ENCODE measurements around the gene UQCR11. TPM values are rescaled to one million over a fixed set of nuclear protein-coding genes. Genes with fewer than 3 reads are reported as not detected.

The UQCR11 gene
- polyA plus RNA-seq, 1 donor (not counting 4 experiments of a cell fraction or from before 2014, with no cell fraction given): 327 TPM

- Histone ChIP-seq H3K4me3 (ENCODE audit: control insufficient read depth in 2 of 3, extremely low read depth in 1 of 3, insufficient read depth in 2 of 3, low read depth in 1 of 3, low read length in 3 of 3) (no peak overlapping the region), H3K9ac (ENCODE audit: control insufficient read depth, extremely low read depth, insufficient read depth, low read length) (no peak overlapping the region), H3K9me1 (ENCODE audit: control insufficient read depth, extremely low read depth, insufficient read depth, low read length) (no peaks in the 10 kb centered on the region), H3K4me1 (ENCODE audit: control insufficient read depth, extremely low read depth, insufficient read depth, low read length) (no peaks in the 10 kb centered on the region), H3K27me3 (ENCODE audit: control insufficient read depth, extremely low read depth, insufficient read depth, low read length) (no peaks in the 10 kb centered on the region), H3K4me2 (ENCODE audit: control insufficient read depth, extremely low read depth, insufficient read depth, low read depth, low read length) (no peak overlapping the region), H2AFZ (ENCODE audit: control insufficient read depth, low read length) (no peak overlapping the region), H4K20me1 (ENCODE audit: control insufficient read depth, extremely low read depth, insufficient read depth, low read length) (no peaks in the 10 kb centered on the region), H3K36me3 (ENCODE audit: control insufficient read depth in 2 of 2, extremely low read depth in 1 of 2, insufficient read depth in 2 of 2, low read length in 2 of 2) (peaks cover 24 to 28% of the 10 kb centered on the region in 2 experiments), H3K79me2 (ENCODE audit: control insufficient read depth, insufficient read depth, low read length) (no peaks in the 10 kb centered on the region), H3K9me3 (ENCODE audit: control insufficient read depth, low read depth, low read length) (no peaks in the 10 kb centered on the region), H3K27ac (ENCODE audit: control insufficient read depth, insufficient read depth, low read length) (no peak overlapping the region)
- no peak for FAIRE-seq
- DNase-seq (ENCODE audit: low read depth, low spot score): no peak
- no peak for TF ChIP-seq EZH2 (IDR thresholded peaks at IDR 0.05; ENCODE audit: low read length)
- TF ChIP-seq, protein P1, sequence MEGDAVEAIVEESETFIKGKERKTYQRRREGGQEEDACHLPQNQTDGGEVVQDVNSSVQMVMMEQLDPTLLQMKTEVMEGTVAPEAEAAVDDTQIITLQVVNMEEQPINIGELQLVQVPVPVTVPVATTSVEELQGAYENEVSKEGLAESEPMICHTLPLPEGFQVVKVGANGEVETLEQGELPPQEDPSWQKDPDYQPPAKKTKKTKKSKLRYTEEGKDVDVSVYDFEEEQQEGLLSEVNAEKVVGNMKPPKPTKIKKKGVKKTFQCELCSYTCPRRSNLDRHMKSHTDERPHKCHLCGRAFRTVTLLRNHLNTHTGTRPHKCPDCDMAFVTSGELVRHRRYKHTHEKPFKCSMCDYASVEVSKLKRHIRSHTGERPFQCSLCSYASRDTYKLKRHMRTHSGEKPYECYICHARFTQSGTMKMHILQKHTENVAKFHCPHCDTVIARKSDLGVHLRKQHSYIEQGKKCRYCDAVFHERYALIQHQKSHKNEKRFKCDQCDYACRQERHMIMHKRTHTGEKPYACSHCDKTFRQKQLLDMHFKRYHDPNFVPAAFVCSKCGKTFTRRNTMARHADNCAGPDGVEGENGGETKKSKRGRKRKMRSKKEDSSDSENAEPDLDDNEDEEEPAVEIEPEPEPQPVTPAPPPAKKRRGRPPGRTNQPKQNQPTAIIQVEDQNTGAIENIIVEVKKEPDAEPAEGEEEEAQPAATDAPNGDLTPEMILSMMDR (optimal IDR thresholded peaks at IDR 0.05 in 1 of 3, IDR thresholded peaks at IDR 0.05 in 1 of 3, conservative IDR thresholded peaks at IDR 0.05 in 1 of 3; ENCODE audit: extremely low read depth in 1 of 3, insufficient read depth in 2 of 3, low read length in 3 of 3): no peak
- dilution Hi-C loops (cut with MboI; ENCODE audit: extremely low pct_ligation_motif_present, low sequenced_read_pairs): no loop called here
Observed at GRCh38 chr19:1620502-1620901, 15.2 kb upstream of the UQCR11 start.

GRCh38 chr19:1619703-1620102 is 14.4 kb upstream of the UQCR11 start:
- no peak overlapping the region for H3K4me2 ChIP-seq (ENCODE audit: control insufficient read depth, extremely low read depth, insufficient read depth, low read depth, low read length)
- no peaks in the 10 kb centered on the region for H3K4me1 ChIP-seq (ENCODE audit: control insufficient read depth, extremely low read depth, insufficient read depth, low read length)
- H2AFZ ChIP-seq (ENCODE audit: control insufficient read depth, low read length): no peak overlapping the region
- DNase-seq (ENCODE audit: low read depth, low spot score) (no peak), FAIRE-seq (no peak)
- H3K79me2 ChIP-seq (ENCODE audit: control insufficient read depth, insufficient read depth, low read length): no peaks in the 10 kb centered on the region
- no peaks in the 10 kb centered on the region for H3K9me3 ChIP-seq (ENCODE audit: control insufficient read depth, low read depth, low read length)
- no peak overlapping the region for H3K4me3 ChIP-seq (ENCODE audit: control insufficient read depth in 2 of 3, extremely low read depth in 1 of 3, insufficient read depth in 2 of 3, low read depth in 1 of 3, low read length in 3 of 3)
- dilution Hi-C loops (cut with MboI; ENCODE audit: extremely low pct_ligation_motif_present, low sequenced_read_pairs): no loop called here
- H3K27ac ChIP-seq (ENCODE audit: control insufficient read depth, insufficient read depth, low read length): no peak overlapping the region
- no peaks in the 10 kb centered on the region for H3K9me1 ChIP-seq (ENCODE audit: control insufficient read depth, extremely low read depth, insufficient read depth, low read length)
- TF ChIP-seq, protein P1 (optimal IDR thresholded peaks at IDR 0.05 in 1 of 3, IDR thresholded peaks at IDR 0.05 in 1 of 3, conservative IDR thresholded peaks at IDR 0.05 in 1 of 3; ENCODE audit: extremely low read depth in 1 of 3, insufficient read depth in 2 of 3, low read length in 3 of 3): no peak
- TF ChIP-seq EZH2 (IDR thresholded peaks at IDR 0.05; ENCODE audit: low read length): no peak
- no peaks in the 10 kb centered on the region for H3K27me3 ChIP-seq (ENCODE audit: control insufficient read depth, extremely low read depth, insufficient read depth, low read length)
- no peaks in the 10 kb centered on the region for H4K20me1 ChIP-seq (ENCODE audit: control insufficient read depth, extremely low read depth, insufficient read depth, low read length)
- H3K36me3 ChIP-seq (ENCODE audit: control insufficient read depth in 2 of 2, extremely low read depth in 1 of 2, insufficient read depth in 2 of 2, low read length in 2 of 2): peaks cover 30 to 33% of the 10 kb centered on the region in 2 experiments
- no peak overlapping the region for H3K9ac ChIP-seq (ENCODE audit: control insufficient read depth, extremely low read depth, insufficient read depth, low read length)
